GM15510 (cell line): ENCODE measurements around the gene TMEM154.

Source experiments
- POLR2A ChIP-seq: IDR thresholded peaks from 3 replicates; pipeline ENCODE4 v1.6.1; 2011; ENCODE audit warnings: borderline replicate concordance; ENCODE audit not compliant: insufficient read length; ENCODE audit errors: extremely low read depth

Gene TMEM154

DNA sequence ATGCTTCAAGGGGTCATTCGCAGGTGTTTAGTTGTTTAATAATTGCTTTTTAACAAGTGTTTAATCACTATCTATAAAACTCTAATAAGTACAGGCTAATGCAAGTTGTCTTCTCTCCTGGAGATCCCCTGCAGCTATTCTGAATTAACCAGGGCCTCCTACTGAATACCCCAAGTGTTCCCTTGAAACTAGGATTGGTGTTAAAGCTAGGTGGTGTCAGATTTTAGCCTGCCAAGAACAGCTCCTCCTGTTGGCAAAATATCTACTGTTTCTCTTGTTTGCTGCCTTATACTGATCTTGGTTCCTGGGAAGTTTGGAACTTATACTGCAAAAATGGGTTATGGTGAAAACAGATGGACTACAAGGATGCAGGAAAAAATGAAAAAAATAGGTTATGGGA, 26.1 kb upstream of the TMEM154 start:
- TF ChIP-seq POLR2A = no peak

GRCh38 chr4:152704788-152705187, 25.0 kb upstream of the TMEM154 start:
- TF ChIP-seq POLR2A = no peak

DNA sequence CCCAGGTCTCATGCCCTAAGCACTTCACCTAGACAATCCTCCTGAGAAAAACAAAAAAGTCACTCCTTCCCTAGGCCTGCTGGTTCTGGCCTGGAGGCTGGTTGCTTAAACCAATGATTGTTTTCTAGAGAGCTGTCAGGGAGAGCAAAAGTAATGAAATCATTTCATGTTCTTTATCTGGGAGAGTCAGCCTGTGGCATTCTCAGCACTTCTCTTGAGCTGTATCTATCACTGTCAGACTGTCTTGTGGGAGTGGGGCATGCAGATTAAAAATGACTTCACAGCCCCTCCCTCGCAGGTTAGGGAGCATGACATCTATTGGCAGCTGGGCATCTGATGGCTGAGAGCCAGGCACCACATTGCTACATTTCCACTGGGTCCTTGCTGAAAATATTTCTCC, 20.4 kb upstream of the TMEM154 start:
- no peak for TF ChIP-seq POLR2A

DNA sequence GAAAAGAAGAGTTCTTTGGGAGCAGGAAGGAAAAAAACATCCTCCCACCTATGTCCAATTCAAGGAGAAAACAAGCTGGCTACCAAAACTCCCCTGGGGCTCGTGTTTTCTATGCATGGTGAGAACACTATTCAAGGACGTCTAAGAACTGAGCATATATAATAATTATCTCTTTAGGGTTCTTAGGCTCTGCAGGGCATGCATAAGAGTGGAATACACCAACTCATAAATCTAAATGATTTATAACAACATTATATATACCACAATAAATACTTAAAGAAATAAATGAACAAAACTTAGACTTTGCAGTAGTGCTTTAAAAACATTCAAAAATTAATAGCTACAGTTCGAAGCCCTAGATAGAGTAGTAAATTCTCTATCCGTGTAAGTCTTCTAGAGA, 19.5 kb upstream of the TMEM154 start:
- no peak for TF ChIP-seq POLR2A

DNA sequence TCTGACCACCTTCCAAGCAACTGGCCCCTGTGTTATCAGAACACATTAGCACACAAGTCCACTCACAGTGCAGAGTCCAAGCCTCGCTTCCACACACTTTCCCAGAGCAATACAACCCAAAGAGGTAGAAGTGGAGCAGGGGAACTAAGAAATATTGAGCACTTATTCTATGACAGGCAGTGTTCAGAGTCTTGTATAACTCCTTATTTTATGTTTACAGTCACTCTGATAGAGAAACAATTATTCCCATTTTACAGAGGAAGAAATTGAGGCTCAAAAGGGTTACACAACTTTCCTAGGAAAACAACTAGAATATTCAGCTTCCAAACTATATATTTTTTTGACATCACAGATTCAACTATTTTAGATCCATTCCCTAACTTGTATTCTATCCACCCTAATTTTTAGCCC, 18.3 kb upstream of the TMEM154 start:
- no peak for TF ChIP-seq POLR2A

DNA sequence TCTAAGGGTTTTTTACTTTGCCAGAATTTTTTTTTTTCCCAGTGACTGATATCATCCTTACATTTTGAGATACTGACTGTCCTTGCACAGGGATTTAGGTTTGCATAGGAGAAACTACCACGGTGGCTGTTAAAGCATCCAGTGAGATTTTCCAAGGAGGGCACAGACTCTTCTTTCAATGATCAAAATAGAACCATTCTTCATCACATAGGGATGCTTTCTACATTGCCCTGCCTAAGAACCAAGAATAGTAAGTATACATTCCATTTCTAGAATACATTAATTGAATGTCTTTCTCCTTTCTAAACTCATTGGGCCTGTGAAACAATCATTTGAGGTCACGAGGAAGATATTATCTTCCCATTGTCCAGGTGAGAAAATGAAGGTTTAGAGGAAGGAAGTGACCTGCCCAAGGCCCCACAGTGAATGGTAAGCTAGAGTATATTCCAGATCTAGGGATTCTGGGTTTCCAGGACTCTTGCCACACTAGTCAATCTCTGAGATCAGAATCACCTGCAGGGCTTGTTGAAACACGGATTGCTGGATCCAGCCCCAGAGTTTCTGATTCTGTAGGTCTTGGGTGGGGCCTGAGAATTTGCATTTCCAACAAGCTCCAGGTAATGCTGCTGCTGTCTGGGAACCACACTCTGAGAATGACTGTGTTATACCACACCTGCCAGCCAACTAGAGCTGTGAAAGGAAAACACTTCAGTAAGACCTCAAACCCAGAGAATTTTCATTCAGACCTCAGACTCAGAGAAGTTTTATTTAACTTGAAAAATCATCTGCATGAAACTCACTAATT, 17.7 kb upstream of the TMEM154 start:
- no peak for TF ChIP-seq POLR2A

DNA sequence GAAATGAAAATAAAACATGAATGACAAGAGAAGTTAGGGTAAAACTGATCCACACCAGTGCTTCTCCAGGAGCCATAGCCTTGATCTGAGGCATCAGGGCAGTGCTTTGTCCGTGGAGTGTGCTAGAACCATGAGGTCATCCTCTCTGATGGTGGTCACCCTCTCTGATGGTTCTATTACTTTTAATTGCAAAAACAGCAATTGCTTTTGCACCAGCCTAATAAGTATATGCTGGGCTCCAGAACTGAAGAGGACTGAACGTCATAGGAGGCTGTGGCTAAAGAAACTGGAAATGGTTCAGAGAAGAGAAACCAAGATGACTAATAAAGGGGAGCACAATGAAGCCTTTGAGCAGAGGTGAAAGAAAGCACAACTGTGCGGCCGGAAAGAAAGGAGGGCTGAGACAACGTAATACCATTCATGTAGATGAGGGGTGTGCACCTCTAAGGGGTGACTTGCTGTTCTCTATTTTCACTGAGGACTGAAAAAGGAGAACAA, 17.0 kb upstream of the TMEM154 start:
- TF ChIP-seq POLR2A = no peak

- TF ChIP-seq POLR2A = no peak
Observed at GRCh38 chr4:152693871-152694270, 14.1 kb upstream of the TMEM154 start.

GRCh38 chr4:152691761-152692160, 12.0 kb upstream of the TMEM154 start:
- no peak for TF ChIP-seq POLR2A

- no peak for TF ChIP-seq POLR2A
Observed at GRCh38 chr4:152690706-152691651, 11.2 kb upstream of the TMEM154 start.

DNA sequence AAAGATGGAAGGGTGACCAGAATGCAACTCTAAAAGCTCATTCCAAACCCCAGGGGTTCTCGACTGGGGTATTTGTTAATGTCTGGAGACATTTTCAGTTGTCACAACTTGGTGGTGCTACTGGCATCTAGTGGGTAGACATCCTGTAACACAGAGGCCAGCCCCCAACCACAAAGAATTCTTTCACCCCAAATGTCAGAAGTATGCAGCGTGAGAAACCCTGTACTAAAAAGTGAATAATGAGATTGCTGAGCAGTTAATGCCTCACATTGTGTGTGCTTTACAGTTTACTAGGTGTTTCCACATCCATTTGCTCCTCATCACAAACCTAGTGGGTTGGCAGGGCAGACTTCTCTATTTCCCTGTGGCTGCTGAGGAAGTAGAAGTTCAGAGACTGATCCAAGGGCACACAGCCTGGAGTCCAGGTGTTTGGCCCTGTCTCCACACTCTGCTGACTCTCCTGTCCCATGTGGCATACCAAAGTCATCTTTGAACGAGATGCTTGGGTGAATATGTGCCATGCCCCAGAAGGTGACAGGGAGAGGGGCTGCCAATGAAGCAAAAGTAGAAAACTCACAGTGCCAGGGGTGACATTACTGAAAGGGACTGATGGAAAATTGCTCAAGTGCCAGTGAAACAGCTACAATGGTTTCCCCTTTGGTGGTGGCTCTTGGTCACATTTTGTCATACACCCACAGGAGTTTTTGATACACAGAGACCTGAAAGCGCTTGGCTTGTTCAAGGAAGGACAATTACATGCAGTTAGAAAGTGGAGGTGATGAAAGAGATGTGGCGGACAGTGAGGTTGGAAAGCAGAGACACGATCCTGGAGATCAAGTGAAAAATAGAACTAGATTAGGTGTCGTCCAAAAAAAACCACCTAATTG, 10.1 kb upstream of the TMEM154 start:
- TF ChIP-seq POLR2A = no peak

DNA sequence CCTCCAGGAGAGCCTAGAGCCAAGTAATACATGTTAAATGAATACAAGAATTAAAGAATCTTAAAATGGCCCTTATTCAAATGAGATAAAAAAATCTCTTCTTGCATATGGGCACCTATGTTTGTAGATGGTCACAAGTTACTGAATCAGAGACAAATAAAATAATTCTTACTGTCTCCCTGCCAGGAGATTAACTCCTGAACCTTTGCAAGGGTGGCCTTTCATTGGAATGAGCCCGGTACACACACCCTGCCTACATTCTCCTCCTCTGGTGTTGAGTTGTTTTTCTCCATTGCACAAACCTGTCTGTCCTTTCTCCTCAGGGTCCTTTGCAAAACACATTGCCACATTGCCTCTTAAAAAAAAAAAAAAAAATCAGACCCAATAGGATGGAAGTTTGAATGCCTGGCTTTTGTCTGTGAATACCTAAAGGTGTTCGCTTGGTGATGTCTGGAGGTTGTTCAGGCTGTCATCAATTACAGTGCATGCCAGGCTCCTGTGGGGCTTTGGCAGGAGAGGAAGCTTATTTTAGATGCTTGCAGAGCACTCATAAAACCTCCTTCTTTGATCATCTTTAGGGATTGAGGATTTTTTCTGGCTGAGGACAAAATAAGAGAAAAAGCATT, 8.3 kb upstream of the TMEM154 start:
- no peak for TF ChIP-seq POLR2A

GRCh38 chr4:152686452-152687013, 6.7 kb upstream of the TMEM154 start:
- no peak for TF ChIP-seq POLR2A

DNA sequence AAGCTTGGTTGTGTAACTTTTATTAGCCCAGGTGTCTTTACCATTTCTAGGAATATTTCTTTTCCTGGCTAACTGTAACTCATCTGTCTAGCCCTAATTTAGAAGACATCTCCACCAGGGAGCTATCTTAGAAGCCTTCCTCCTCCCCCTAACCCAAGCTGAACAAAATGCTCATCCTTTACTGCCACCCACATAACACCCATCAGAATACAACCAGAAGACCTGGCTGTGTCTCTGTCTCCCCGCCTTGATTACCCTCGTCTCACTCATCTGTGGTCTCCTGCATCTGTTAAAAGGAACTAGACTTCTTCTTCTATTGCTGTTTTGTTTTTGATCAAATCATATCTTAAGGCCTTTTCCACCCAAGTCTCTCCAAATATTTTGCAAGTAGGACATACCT, 4.8 kb upstream of the TMEM154 start:
- no peak for TF ChIP-seq POLR2A
